ENCODE results near the gene TLN1. TPM values are rescaled to one million over a fixed set of nuclear protein-coding genes. Genes with fewer than 3 reads are reported as not detected.

TLN1 gene
- total RNA-seq, 2 experiments from 2014 or later = 98.8 to 177 TPM

DNA sequence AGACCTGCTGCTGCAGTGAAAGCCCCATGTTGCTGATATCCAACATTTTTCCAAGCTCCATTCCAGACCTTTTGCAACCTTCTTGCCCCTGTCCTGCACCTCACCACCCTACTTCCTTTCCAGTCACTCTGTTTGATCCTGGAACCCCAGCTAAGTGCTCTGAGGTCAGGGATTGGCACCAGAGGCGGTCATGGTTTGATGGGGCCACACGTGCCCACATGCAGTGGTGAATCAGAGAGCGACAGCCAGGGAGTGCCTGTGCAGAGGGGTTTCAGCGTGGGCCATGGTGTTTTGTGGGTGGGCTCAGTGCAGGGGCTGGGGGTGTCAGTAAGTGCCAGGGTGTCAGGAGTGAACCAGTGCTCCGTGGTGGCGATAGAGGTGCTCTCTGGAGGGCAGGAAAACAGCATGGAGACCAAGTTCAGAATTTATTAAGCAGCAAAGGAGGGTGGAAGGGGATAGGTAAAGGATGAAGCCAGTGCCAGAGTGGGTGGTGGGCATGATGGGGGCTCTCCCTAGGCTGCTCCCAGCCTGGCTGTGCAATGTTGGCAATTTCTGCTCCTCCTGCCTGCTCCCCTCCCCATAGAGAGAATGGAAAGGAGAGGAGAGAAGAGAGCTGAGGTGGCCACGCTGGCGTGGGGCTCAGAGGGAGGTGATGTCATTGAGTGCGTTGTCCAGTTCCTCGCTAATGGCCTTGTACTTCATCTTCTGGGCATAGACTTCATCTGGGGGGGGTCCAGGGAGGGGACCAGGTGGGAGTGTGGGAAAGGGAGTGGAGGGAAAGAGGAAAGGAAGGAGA lies 49.3 kb downstream of the TLN1 start:
- ChIA-PET CTCF (ENCODE audit: unreplicated experiment) (no interaction called here), POLR2A (interaction anchor here (0.7 to 1.6 kb wide), 6 partner anchors 12 to 63 kb away, joined by 3 to 4 read pairs (median 4); partner anchors contain the start of gene ARHGEF39)
- no peaks in the 10 kb centered on the region for H3K9me3 ChIP-seq (ENCODE audit: low read length)
- H3K36me3 ChIP-seq (ENCODE audit: insufficient read depth, low read length) = no peaks in the 10 kb centered on the region
- no peak overlapping the region for H3K27ac ChIP-seq (ENCODE audit: low read depth, low read length, poor library complexity, severe bottlenecking)
- H3K4me2 ChIP-seq (ENCODE audit: low read length) = no peak overlapping the region
- no peak overlapping the region for H3K4me3 ChIP-seq (ENCODE audit: low read depth, low read length, poor library complexity, severe bottlenecking)
- H3K79me2 ChIP-seq (ENCODE audit: insufficient read depth, low read depth, low read length) = no peaks in the 10 kb centered on the region
- TF ChIP-seq EZH2phosphoT487 (IDR thresholded peaks at IDR 0.05; ENCODE audit: borderline replicate concordance, low read depth, low read length) = no peak
- TF ChIP-seq, protein P1, sequence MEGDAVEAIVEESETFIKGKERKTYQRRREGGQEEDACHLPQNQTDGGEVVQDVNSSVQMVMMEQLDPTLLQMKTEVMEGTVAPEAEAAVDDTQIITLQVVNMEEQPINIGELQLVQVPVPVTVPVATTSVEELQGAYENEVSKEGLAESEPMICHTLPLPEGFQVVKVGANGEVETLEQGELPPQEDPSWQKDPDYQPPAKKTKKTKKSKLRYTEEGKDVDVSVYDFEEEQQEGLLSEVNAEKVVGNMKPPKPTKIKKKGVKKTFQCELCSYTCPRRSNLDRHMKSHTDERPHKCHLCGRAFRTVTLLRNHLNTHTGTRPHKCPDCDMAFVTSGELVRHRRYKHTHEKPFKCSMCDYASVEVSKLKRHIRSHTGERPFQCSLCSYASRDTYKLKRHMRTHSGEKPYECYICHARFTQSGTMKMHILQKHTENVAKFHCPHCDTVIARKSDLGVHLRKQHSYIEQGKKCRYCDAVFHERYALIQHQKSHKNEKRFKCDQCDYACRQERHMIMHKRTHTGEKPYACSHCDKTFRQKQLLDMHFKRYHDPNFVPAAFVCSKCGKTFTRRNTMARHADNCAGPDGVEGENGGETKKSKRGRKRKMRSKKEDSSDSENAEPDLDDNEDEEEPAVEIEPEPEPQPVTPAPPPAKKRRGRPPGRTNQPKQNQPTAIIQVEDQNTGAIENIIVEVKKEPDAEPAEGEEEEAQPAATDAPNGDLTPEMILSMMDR (conservative IDR thresholded peaks at IDR 0.05; ENCODE audit: low read length) = no peak
- no TSS peak for BruUV-seq (replicated peaks)
- H3K9me2 ChIP-seq (ENCODE audit: insufficient read depth, low read length) = no peaks in the 10 kb centered on the region
- H2AFZ ChIP-seq (ENCODE audit: low read length) = no peak overlapping the region
- intact Hi-C loops (cut with micrococcal nuclease; ENCODE audit: unreplicated experiment) = no loop called here
- no peak for DNase-seq (ENCODE audit: low spot score)
- peaks cover 48% of the 10 kb centered on the region for H3K4me1 ChIP-seq (ENCODE audit: insufficient read depth, low read length, poor library complexity, severe bottlenecking)
- no peaks in the 10 kb centered on the region for H4K20me1 ChIP-seq (ENCODE audit: insufficient read depth, low read length)

DNA sequence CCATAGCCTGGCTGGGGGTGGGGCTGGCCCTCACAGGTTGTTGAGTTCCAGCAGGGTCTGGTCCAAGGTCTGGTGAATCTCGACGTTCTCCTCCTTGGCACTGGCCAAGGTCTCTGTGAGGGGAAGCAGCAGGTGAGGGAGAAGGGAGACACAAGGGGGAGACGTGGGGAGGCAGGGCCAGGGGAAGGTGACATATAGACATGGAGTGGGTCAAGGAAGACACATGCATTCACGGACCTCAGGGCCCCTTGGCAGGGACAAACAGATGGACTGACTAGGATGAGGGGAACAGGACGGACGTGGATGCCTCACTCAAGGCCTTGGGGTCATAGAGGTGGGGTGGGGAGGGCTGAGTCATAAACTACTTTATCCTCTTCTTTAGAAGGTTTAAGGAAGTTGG lies 49.9 kb downstream of the TLN1 start:
- DNase-seq (ENCODE audit: low spot score) = no peak
- H2AFZ ChIP-seq (ENCODE audit: low read length) = no peak overlapping the region
- intact Hi-C loops (cut with micrococcal nuclease; ENCODE audit: unreplicated experiment) = no loop called here
- H3K4me2 ChIP-seq (ENCODE audit: low read length) = no peak overlapping the region
- H3K9me3 ChIP-seq (ENCODE audit: low read length) = no peaks in the 10 kb centered on the region
- CTCF ChIA-PET (ENCODE audit: unreplicated experiment) = no interaction called here
- H3K36me3 ChIP-seq (ENCODE audit: insufficient read depth, low read length) = no peaks in the 10 kb centered on the region
- POLR2A ChIA-PET = no interaction called here
- no peak overlapping the region for H3K4me3 ChIP-seq (ENCODE audit: low read depth, low read length, poor library complexity, severe bottlenecking)
- BruUV-seq (replicated peaks) = no TSS peak
- H4K20me1 ChIP-seq (ENCODE audit: insufficient read depth, low read length) = no peaks in the 10 kb centered on the region
- no peaks in the 10 kb centered on the region for H3K9me2 ChIP-seq (ENCODE audit: insufficient read depth, low read length)
- H3K4me1 ChIP-seq (ENCODE audit: insufficient read depth, low read length, poor library complexity, severe bottlenecking) = peaks cover 41% of the 10 kb centered on the region
- H3K27ac ChIP-seq (ENCODE audit: low read depth, low read length, poor library complexity, severe bottlenecking) = no peak overlapping the region
- TF ChIP-seq, protein P1 (conservative IDR thresholded peaks at IDR 0.05; ENCODE audit: low read length) = no peak
- TF ChIP-seq EZH2phosphoT487 (IDR thresholded peaks at IDR 0.05; ENCODE audit: borderline replicate concordance, low read depth, low read length) = no peak
- no peaks in the 10 kb centered on the region for H3K79me2 ChIP-seq (ENCODE audit: insufficient read depth, low read depth, low read length)

All from OCI-LY7 (cell line).